GM12891 (cell line): Measurements from ENCODE around the gene CTXND1.

ENCODE experiments used
- POLR2A ChIP-seq: IDR thresholded peaks from 2 replicates; pipeline ENCODE4 v1.6.1; 2011; ENCODE audit warnings: low read depth, low read length, control low read depth
- POLR2AphosphoS5 ChIP-seq: IDR thresholded peaks from 2 replicates; pipeline ENCODE4 v1.6.1; 2011; ENCODE audit warnings: low read depth, low read length, control low read depth
- TAF1 ChIP-seq: IDR thresholded peaks from 2 replicates; pipeline ENCODE4 v1.6.1; 2011; ENCODE audit warnings: low read depth, low read length, control low read depth

GRCh38 chr15:80184554-80184953 is 67.5 kb downstream of the CTXND1 start:
- TF ChIP-seq POLR2A: no peak
- TF ChIP-seq POLR2AphosphoS5: no peak
- TF ChIP-seq TAF1: no peak
